ENCODE data around the gene SSU72. TPM values are rescaled to one million over a fixed set of nuclear protein-coding genes. Genes with fewer than 3 reads are reported as not detected.
"Not testable (repeated sequence)": the region's sequence is repeated elsewhere in the genome, so short reads cannot be mapped to it uniquely, and the experiment has no call there.

SSU72 gene
- polyA plus RNA-seq, 1 experiment = 113 TPM

DNA sequence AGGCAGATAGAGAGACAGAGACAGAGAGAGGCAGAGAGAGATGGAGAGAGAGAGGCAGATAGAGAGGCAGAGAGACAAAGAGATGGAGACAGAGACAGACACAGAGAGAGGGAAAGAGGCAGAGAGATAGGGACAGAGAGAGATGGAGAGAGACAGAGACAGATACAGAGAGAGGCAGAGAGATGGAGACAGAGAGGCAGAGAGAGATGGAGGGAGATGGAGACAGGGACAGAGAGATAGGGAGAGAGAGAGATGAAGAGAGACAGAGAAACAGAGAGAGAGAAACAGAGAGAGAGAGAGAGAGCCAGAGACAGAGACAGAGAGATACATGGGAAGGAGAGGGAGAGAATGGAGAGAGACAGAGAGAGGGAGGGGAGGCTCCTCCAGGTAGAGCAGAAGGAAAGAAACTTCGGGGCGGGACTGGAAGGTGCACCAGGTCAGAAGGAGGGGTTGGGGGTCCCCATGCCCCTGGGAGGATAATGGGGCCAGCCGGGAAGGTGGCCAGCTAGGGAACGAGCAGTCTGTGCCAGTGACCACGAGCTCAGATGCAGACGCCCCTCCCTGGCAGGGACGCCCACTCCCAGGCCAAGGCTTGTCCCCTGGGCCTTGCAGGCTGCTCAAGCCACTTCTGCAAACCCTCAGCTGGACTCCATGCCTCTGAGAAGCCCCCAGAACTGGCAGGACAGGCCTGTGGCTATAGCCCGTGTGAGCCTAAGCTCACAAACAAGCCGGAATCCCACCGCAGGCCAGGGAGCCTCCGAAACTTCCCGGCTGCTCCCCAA is 22.0 kb upstream of the SSU72 start:
- ChIA-PET POLR2A (interaction anchor here (1.0 to 1.1 kb wide), 2 partner anchors 19 to 20 kb away, joined by 3 read pairs; partner anchors contain the start of gene MIB2), CTCF (no interaction called here)
- Histone ChIP-seq H3K9me3 (ENCODE audit: control insufficient read depth, insufficient read depth, low read length) (no peaks in the 10 kb centered on the region; the same call in 1 of the 2 replicates), H3K27ac (ENCODE audit: low read depth, low read length) (no peak overlapping the region), H3K27me3 (ENCODE audit: control insufficient read depth, insufficient read depth, low read length) (peaks cover 28% of the 10 kb centered on the region), H3K4me3 (ENCODE audit: low read depth, low read length) (no peak overlapping the region)
- TF ChIP-seq, protein P1, sequence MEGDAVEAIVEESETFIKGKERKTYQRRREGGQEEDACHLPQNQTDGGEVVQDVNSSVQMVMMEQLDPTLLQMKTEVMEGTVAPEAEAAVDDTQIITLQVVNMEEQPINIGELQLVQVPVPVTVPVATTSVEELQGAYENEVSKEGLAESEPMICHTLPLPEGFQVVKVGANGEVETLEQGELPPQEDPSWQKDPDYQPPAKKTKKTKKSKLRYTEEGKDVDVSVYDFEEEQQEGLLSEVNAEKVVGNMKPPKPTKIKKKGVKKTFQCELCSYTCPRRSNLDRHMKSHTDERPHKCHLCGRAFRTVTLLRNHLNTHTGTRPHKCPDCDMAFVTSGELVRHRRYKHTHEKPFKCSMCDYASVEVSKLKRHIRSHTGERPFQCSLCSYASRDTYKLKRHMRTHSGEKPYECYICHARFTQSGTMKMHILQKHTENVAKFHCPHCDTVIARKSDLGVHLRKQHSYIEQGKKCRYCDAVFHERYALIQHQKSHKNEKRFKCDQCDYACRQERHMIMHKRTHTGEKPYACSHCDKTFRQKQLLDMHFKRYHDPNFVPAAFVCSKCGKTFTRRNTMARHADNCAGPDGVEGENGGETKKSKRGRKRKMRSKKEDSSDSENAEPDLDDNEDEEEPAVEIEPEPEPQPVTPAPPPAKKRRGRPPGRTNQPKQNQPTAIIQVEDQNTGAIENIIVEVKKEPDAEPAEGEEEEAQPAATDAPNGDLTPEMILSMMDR (IDR thresholded peaks at IDR 0.05; ENCODE audit: low read depth, low read length) = no peak
- no peak for DNase-seq (ENCODE audit: low read depth, low spot score)

DNA sequence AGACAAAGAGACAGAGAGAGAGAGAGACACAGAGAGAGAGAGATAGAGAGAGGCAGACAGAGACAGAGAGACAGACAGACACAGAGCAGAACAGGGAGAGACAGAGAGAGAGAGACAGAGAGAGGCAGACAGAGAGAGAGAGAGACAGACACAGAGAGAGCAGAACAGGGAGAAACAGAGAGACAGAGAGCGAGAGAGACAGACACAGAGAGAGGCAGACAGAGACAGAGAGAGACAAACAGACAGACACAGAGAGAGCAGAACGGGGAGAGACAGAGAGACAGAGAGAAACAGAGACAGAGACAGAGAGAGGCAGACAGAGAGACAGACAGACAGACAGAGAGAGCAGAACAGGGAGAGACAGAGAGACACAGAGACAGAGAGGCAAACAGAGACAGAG is 20.7 kb upstream of the SSU72 start:
- H3K27me3 ChIP-seq (ENCODE audit: control insufficient read depth, insufficient read depth, low read length) = peaks cover 26% of the 10 kb centered on the region
- H3K9me3 ChIP-seq (ENCODE audit: control insufficient read depth, insufficient read depth, low read length); DNase-seq (ENCODE audit: low read depth, low spot score); H3K27ac ChIP-seq (ENCODE audit: low read depth, low read length); CTCF ChIA-PET; H3K4me3 ChIP-seq (ENCODE audit: low read depth, low read length); POLR2A ChIA-PET: not testable (repeated sequence)

DNA sequence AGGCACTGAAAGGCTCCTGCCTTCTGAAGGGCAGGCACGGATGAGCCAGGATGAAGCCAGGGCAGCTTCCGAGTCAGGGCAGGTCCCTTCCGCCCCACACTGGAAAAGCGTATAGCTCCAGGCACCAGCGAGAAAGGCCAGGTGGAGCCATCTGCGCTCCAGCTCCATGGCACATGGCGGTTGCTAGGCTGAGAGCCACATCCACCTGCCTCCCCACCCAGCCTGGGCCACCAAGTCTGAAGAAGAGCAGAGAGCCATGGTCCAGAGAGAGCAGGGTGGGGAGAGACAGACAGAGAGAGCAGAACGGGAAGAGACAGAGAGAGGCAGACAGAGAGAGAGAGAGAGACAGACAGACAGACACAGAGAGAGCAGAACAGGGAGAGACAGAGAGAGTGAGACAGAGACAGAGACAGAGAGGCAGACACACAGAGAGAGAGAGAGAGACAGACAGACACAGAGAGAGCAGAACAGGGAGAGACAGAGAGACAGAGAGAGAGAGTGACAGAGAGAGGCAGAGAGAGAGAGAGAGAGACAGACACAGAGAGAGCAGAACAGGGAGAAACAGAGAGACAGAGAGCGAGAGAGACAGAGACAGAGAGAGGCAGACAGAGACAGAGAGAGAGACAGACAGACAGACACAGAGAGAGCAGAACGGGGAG is 20.1 kb upstream of the SSU72 start:
- CTCF ChIA-PET = no interaction called here
- TF ChIP-seq, protein P1 (IDR thresholded peaks at IDR 0.05; ENCODE audit: low read depth, low read length) = no peak
- POLR2A ChIA-PET = no interaction called here
- Histone ChIP-seq H3K27ac (ENCODE audit: low read depth, low read length) (no peak overlapping the region), H3K9me3 (ENCODE audit: control insufficient read depth, insufficient read depth, low read length) (no peaks in the 10 kb centered on the region; the same call in 1 of the 2 replicates), H3K4me3 (ENCODE audit: low read depth, low read length) (no peak overlapping the region), H3K27me3 (ENCODE audit: control insufficient read depth, insufficient read depth, low read length) (peaks cover 26% of the 10 kb centered on the region)
- no peak for DNase-seq (ENCODE audit: low read depth, low spot score)

DNA sequence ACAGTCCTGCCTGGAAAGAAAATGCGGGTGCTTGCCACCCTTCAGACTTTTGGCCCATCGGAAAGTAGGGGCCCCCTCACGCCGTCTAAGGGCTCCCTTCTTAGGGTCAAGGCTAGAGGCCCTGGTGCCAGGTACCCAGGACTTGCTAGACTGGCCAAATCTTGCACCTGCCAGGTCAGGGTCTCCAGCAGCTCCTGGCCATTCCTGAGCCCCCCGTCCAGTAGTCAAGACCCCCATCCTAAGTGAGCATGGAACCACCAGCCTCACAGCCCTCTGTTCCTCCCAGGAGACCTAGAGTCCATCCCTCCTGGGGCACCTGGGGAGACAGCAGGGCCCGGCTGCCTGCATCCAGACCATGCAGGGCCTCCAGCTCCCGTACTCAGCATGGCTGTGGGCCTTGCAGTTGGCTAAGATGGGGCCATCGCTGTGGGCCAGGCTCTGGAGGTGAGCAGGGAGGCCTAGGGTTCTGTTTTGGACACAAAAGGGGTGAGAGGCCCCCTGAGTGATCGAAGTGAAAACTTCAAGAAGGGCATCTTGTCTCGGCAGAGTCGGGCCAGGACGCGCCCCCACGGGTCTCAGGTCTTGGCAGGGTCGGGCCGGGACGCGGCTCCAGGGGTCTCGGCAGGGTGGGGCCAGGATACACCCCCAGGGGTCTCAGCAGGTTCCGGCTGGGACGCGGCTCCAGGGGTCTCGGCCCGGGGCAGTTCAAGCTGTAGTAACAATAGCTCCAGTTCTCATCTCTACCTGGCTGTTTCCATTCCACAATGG is 19.4 kb upstream of the SSU72 start:
- Histone ChIP-seq H3K9me3 (ENCODE audit: control insufficient read depth, insufficient read depth, low read length) (no peaks in the 10 kb centered on the region; the same call in 1 of the 2 replicates), H3K4me3 (ENCODE audit: low read depth, low read length) (no peak overlapping the region), H3K27me3 (ENCODE audit: control insufficient read depth, insufficient read depth, low read length) (peaks cover 26% of the 10 kb centered on the region), H3K27ac (ENCODE audit: low read depth, low read length) (no peak overlapping the region)
- TF ChIP-seq, protein P1 (IDR thresholded peaks at IDR 0.05; ENCODE audit: low read depth, low read length) = no peak
- POLR2A ChIA-PET = no interaction called here
- CTCF ChIA-PET = no interaction called here
- no peak for DNase-seq (ENCODE audit: low read depth, low spot score)

DNA sequence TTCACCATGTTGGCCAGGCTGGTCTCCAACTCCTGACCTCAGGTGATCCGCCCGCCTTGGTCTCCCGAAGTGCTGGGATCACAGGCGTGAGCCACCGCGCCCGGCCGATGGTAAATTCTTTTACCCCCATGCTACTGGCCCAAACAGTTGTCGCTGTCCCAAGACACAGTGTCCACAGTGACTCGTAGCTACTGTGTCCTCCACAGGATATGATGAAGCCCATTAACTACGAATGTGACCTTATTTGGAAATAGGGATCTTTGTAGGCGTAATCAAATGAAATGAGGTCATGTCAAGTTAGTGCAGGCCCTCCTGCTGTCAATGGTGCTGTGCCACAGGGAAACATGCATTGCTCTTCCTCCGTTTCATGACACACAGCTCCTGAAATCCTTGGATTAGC is 16.8 kb upstream of the SSU72 start:
- no peaks in the 10 kb centered on the region for H3K9me3 ChIP-seq (ENCODE audit: control insufficient read depth, insufficient read depth, low read length)
- TF ChIP-seq, protein P1 (IDR thresholded peaks at IDR 0.05; ENCODE audit: low read depth, low read length) = no peak
- POLR2A ChIA-PET = no interaction called here
- no peak overlapping the region for H3K4me3 ChIP-seq (ENCODE audit: low read depth, low read length)
- CTCF ChIA-PET = no interaction called here
- peaks cover 14% of the 10 kb centered on the region for H3K27me3 ChIP-seq (ENCODE audit: control insufficient read depth, insufficient read depth, low read length)
- no peak for DNase-seq (ENCODE audit: low read depth, low spot score)
- H3K27ac ChIP-seq (ENCODE audit: low read depth, low read length) = no peak overlapping the region

Measured in AG04450 (cell line).